ENCODE data around the gene AFAP1L2.

DNA sequence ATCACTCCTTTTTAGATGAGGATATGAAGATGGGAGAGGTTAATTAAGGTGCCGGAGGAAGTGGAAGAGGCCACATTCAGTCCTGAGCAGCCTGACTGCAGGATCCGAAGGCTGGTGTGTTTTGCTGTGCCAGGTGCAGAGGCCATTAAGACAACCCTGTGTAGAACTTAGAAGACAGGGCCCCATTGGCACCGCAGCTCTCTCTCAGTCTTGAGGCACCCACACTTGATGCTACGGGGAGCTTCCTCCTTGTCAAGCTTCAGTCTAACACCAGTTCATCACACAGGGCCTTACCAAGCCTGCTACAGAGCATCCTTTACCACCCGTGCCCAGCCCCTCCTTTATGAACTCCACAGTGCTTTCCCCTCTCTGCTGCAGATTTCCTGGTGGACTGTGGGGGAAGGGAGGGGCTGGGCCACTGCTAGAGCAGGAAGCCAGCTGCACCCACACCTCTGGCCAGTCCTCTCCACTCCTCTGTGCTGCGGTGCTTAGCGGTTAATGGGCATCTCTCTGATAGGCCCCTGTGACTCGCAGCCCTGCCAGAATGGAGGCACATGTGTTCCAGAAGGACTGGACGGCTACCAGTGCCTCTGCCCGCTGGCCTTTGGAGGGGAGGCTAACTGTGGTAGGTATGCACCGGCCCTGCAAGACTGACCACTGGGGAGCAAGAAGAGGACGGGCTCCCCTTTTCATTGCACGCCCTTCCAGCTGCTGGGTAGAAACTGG lies 119.8 kb downstream of the AFAP1L2 start:
- TF ChIP-seq, protein P1, sequence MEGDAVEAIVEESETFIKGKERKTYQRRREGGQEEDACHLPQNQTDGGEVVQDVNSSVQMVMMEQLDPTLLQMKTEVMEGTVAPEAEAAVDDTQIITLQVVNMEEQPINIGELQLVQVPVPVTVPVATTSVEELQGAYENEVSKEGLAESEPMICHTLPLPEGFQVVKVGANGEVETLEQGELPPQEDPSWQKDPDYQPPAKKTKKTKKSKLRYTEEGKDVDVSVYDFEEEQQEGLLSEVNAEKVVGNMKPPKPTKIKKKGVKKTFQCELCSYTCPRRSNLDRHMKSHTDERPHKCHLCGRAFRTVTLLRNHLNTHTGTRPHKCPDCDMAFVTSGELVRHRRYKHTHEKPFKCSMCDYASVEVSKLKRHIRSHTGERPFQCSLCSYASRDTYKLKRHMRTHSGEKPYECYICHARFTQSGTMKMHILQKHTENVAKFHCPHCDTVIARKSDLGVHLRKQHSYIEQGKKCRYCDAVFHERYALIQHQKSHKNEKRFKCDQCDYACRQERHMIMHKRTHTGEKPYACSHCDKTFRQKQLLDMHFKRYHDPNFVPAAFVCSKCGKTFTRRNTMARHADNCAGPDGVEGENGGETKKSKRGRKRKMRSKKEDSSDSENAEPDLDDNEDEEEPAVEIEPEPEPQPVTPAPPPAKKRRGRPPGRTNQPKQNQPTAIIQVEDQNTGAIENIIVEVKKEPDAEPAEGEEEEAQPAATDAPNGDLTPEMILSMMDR (conservative IDR thresholded peaks at IDR 0.05; ENCODE audit: low read length): no peak
- TF ChIP-seq EZH2phosphoT487 (IDR thresholded peaks at IDR 0.05; ENCODE audit: borderline replicate concordance): no peak
